Skeletal muscle satellite cell (primary cell): ENCODE results near the gene PTPA.

Source experiments
- H3K27me3 ChIP-seq: 2 replicates; pipeline ENCODE4 v1.7.0; 2013; ENCODE audit warnings: low read length; ENCODE audit not compliant: control insufficient read depth, insufficient read depth
- H3K36me3 ChIP-seq: 2 replicates; pipeline ENCODE4 v1.7.0; 2013; ENCODE audit warnings: mild to moderate bottlenecking, control low read depth, low read length; ENCODE audit not compliant: insufficient read depth
- H3K4me1 ChIP-seq: 2 replicates; pipeline ENCODE4 v1.7.0; 2013; ENCODE audit warnings: low read length; ENCODE audit not compliant: control insufficient read depth, insufficient read depth
- H3K4me2 ChIP-seq: 2 replicates; pipeline ENCODE4 v1.7.0; 2013; ENCODE audit warnings: mild to moderate bottlenecking, low read length
- H3K4me3 ChIP-seq: 2 replicates; pipeline ENCODE4 v1.7.0; 2013; ENCODE audit warnings: low read length
- H3K9ac ChIP-seq: 2 replicates; pipeline ENCODE4 v1.7.0; 2013; ENCODE audit warnings: mild to moderate bottlenecking, low read depth, low read length, moderate library complexity
- H3K9me3 ChIP-seq: replicated peaks from 2 replicates; pipeline ENCODE4 v1.7.0; 2013; ENCODE audit warnings: mild to moderate bottlenecking, control low read depth, low read length

The PTPA gene

GRCh38 chr9:129166623-129167557 lies 55.7 kb downstream of the PTPA start:
- Histone ChIP-seq H3K9me3 (no peaks in the 10 kb centered on the region), H3K36me3 (no peaks in the 10 kb centered on the region), H3K4me3 (peak overlapping the region; percentile 34), H3K4me2 (peak overlapping the region; percentile 78), H3K9ac (peak overlapping the region; percentile 36), H3K27me3 (no peaks in the 10 kb centered on the region), H3K4me1 (peaks cover 41% of the 10 kb centered on the region)

- Histone ChIP-seq H3K9me3 (no peaks in the 10 kb centered on the region), H3K4me1 (peaks cover 51% of the 10 kb centered on the region), H3K36me3 (no peaks in the 10 kb centered on the region), H3K4me2 (no peak overlapping the region), H3K27me3 (no peaks in the 10 kb centered on the region), H3K9ac (no peak overlapping the region), H3K4me3 (no peak overlapping the region)
Observed at GRCh38 chr9:129170229-129170628, 59.0 kb downstream of the PTPA start.

DNA sequence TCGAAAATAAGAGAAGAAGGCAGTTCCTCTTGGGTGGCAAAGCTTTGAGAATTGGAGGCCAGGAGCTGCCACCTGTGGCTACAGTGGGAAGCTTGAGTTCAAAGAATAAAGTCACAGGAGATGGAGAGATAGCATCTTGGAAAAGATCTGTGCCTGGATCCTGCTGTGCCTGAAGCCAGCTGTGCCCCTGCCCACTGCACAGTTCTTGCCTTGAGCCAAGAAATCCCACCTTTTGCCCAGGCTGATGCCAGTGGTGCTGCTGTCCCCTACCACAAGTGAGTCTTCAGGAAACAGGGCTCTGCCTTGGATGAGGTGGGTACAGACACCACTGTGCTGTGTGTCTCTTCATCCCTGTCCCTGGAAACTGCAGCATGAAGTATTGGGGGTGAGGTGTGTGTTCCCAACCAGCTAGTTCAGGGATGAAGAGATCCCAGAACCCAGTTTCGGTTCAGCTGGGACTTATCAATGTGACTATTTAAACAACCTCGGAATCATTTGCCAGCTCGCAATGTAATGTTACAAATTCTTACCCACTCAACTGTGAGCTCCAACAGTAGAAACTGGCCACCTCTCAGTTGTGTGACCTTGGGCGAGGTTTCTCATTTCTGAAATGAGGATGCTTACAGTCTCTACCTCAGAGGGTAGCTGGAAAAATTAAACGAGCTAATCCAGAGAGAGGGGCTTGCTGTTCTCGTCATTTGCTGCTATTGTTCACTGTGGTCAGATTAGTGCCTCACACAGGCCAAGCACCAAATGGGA lies 61.0 kb downstream of the PTPA start:
- no peak overlapping the region for H3K4me2 ChIP-seq
- peaks cover 45% of the 10 kb centered on the region for H3K4me1 ChIP-seq
- H3K9me3 ChIP-seq: no peaks in the 10 kb centered on the region
- no peaks in the 10 kb centered on the region for H3K27me3 ChIP-seq
- H3K4me3 ChIP-seq: no peak overlapping the region
- H3K36me3 ChIP-seq: peaks cover 5% of the 10 kb centered on the region
- H3K9ac ChIP-seq: no peak overlapping the region

- H3K9me3 ChIP-seq: no peaks in the 10 kb centered on the region
- no peak overlapping the region for H3K4me3 ChIP-seq
- peak overlapping the region; percentile 91 for H3K9ac ChIP-seq
- H3K4me1 ChIP-seq: peaks cover 39% of the 10 kb centered on the region
- no peaks in the 10 kb centered on the region for H3K27me3 ChIP-seq
- peaks cover 5% of the 10 kb centered on the region for H3K36me3 ChIP-seq
- no peak overlapping the region for H3K4me2 ChIP-seq
Observed at GRCh38 chr9:129172816-129173215, 61.6 kb downstream of the PTPA start.

DNA sequence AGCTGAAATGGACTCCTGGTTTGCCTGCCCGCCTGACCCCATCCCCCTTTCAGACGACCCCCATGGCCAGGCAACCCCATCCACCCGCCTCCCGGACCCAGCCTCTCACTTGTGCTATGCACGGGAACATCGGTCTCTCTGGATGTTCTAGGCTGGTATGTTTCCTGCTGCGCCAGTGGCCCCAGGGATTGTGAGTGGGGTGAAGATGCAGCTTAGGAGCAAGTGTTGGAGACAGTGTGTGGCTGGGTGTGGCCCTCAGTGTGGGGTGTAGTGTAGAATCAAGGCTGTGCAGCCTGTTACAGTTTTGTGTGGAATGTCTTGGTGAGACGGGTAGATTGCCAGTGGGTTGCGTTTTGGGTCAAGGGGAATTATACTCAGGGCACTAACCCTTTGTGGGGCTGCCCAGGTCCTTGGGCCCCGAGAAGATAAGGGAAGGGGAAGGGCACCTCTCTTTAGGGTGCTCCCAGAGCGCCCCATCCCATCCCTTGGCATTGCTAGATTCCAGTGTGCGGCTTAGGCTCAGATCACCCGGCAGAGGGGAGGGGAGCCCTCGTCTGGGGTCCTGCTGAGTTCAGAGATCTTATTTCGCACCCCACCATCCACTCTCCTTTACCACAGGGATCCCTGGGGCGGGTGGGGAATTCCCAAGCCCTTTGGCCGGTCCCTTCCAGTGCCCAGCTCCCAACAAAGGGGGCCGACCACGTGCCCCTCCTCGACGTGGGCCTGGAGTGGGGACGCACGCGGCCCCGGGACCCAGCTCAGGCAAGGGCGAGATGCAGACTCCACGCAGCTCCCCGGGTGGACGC lies 62.3 kb downstream of the PTPA start:
- Histone ChIP-seq H3K27me3 (no peaks in the 10 kb centered on the region), H3K9me3 (no peaks in the 10 kb centered on the region), H3K9ac (peak overlapping the region; percentile 91), H3K4me2 (peak overlapping the region; percentile 100), H3K36me3 (peaks cover 5% of the 10 kb centered on the region), H3K4me1 (peaks cover 35% of the 10 kb centered on the region), H3K4me3 (peak overlapping the region; percentile 100)

GRCh38 chr9:129174102-129174723 lies 63.0 kb downstream of the PTPA start:
- Histone ChIP-seq H3K9me3 (no peaks in the 10 kb centered on the region), H3K9ac (peak overlapping the region; percentile 91), H3K36me3 (peaks cover 5% of the 10 kb centered on the region), H3K4me3 (peak overlapping the region; percentile 100), H3K27me3 (no peaks in the 10 kb centered on the region), H3K4me2 (peak overlapping the region; percentile 100), H3K4me1 (peaks cover 33% of the 10 kb centered on the region)

GRCh38 chr9:129174724-129175514 lies 63.7 kb downstream of the PTPA start:
- Histone ChIP-seq H3K27me3 (no peaks in the 10 kb centered on the region), H3K9ac (peak overlapping the region; percentile 91), H3K4me1 (peaks cover 32% of the 10 kb centered on the region), H3K4me2 (peak overlapping the region; percentile 100), H3K36me3 (peaks cover 5% of the 10 kb centered on the region), H3K4me3 (peak overlapping the region; percentile 100), H3K9me3 (no peaks in the 10 kb centered on the region)

GRCh38 chr9:129175515-129175824 lies 64.3 kb downstream of the PTPA start:
- H3K4me3 ChIP-seq: peak overlapping the region; percentile 100
- H3K9ac ChIP-seq: peak overlapping the region; percentile 91
- no peaks in the 10 kb centered on the region for H3K27me3 ChIP-seq
- no peaks in the 10 kb centered on the region for H3K9me3 ChIP-seq
- H3K4me2 ChIP-seq: peak overlapping the region; percentile 100
- H3K36me3 ChIP-seq: peaks cover 5% of the 10 kb centered on the region
- H3K4me1 ChIP-seq: peaks cover 27% of the 10 kb centered on the region

- Histone ChIP-seq H3K36me3 (peaks cover 5% of the 10 kb centered on the region), H3K4me3 (peak overlapping the region; percentile 100), H3K9me3 (no peaks in the 10 kb centered on the region), H3K27me3 (no peaks in the 10 kb centered on the region), H3K4me1 (peaks cover 27% of the 10 kb centered on the region), H3K4me2 (peak overlapping the region; percentile 100), H3K9ac (peak overlapping the region; percentile 91)
Observed at GRCh38 chr9:129175825-129176633, 64.8 kb downstream of the PTPA start.
